NCI-H748 (cell line): ENCODE measurements around the gene GAPT.
A peak's percentile ranks its signal among the peaks of the same experiment; 100 is the strongest.
"Not testable (repeated sequence)": the region's sequence is repeated elsewhere in the genome, so short reads cannot be mapped to it uniquely, and the experiment has no call there.

Experiments
- DNase-seq: peaks from one replicate; lab custom pipeline; 2025; ENCODE audit not compliant: unreplicated experiment; lab: John Stamatoyannopoulos, UW

GAPT gene

DNA sequence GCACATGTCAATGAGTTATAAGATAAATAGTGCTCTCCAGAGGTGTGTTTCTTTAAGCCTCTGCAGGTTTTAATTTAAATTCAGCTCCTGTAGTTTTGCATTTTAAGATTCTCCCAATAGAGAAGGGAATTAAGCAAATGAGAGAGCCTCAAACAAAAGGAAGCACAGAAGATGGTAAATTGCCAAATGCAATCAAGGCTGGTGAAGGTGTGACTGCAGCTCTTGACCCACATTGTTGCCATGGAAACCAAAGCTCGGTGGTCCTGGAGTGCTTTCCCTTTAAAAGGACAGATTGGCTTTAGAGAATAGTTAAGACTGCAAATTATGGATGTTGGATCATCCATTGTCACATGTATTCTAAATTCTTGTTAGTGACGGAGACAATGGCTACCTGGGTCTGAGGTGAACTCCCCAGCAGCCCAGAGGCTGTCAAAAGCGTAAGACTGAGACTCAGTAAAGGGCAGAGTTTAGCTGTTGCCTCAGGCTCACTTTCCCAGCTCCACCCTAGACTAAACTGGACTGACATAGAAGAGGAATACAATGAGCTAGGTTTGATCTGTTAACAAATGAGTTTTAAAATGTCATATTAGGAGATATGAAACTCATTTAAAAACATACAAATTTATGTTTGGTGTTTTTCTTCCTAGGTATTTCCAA lies 12.3 kb downstream of the GAPT start:
- peak; percentile 76 for DNase-seq

DNA sequence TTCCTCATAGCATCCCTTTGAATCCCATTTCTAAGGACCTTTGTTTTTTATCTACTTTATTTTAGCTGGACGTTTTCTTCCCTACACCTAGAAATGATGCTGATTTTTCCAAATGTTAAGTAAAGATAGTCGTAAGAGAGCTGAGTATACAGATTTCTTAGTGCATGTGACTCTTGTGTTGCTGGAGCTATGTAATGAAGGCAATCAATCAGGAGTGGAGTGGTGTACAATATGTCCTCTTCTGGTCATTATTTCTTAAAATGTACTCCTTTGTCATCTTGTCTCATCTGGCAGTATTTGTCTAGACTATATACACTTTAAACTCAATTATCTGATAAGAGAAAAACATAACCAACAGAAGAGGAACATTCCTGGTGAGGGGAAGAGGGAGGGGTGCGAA lies 13.5 kb downstream of the GAPT start:
- peak; percentile 54 for DNase-seq

DNA sequence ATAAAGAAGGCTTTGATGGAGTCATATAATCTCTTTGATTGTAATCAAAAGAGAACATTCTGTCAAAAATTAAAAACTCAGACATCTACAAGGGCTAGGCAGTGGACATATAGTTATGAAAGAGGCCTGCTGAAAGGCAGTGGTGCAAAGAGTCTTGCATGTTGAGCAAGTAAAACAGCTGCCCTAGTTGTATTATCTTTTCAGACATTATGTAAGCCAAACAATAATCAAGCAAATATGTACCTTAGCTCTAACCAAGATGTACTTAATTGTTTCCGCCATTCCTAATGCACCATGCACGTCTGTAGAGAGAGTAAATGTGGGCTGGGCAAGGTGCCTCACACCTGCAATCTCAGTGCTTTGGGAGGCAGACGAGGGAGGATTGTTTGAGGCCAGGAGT lies 14.3 kb downstream of the GAPT start:
- peak; percentile 55 for DNase-seq

DNA sequence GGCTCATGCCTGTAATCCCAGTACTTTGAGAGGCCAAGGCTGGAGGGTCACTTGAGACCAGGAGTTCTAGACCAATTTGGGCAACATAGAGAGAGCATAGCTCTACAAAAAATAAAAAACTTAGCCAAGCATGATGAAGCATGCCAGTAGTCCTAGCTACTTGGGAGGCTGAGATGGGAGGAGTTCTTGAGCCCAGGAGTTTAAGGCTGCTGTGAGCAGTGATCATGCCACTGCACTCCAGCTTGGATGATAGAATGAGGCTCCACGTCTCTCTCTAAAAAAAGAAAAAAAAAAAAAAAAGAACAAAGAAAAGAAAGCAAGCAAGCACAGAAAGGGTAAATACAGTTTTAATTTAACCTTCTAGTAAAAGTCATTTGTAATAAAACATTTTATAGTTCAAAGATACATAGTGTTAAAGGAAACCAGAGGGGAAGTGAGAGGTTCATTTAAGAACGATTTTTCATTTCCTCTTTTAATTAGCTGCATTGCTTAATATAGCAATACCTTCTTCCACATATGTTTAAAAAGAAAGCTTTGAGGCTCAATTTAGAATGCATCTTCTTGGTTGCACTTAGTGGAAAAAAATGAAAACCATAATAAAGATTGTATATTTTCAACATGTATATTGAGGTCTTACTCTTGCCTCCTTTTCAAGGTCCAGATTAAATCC lies 14.9 kb downstream of the GAPT start:
- no peak for DNase-seq

DNA sequence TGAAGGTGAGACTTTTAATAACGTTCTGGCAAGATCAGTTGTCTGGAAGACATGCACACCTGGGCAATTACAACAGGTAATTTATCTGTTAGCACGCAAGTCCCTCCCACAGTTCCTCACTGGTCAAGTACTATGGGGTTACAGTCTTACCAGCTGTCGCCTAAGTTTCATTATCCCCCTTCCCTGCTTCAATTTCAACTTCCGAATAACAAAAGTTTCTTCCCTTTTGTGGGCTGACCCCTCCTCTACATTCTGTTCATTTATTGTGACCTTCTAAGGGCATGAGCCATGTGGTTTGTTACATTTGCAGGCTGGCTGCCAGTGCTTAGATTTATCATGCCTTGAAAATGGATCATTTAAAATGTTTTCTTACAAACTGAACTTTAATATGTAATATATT lies 16.5 kb downstream of the GAPT start:
- no peak for DNase-seq

DNA sequence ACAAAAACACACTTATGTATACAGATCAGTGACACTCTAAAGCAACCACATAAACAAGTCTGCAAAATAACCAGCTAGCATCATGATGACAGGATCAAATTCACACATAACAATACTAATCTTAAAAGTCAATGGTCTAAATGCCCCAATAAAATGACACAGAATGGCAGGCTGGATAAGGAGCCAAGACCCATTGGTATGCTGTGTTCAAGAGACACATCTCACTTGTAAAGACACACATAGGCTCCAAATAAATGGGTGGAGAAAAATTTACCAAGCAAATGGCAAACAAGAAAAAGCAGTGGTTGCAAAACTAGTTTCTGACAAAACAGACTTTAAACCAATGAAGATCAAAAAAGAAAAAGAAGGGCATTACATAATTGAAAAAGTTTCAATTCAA lies 26.0 kb downstream of the GAPT start:
- no peak for DNase-seq

DNA sequence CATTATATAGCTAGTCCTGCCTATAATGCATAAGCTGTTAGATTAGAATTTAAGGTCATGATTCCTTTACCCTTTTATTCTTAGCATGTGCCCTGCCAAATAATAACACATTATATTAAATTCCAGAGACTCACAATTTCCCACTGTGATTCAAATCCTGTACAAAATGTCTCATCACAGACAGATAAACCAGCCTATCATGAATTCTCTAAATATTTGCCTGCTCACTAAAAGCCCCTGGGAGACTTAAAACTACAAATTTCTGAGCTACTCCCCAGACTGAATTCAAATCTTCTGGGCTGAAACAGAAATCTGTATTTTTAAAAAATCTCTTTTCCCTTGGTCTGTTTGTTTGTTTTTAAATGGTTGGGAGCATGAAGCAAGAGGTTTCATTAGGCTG lies 32.7 kb downstream of the GAPT start:
- no peak for DNase-seq

DNA sequence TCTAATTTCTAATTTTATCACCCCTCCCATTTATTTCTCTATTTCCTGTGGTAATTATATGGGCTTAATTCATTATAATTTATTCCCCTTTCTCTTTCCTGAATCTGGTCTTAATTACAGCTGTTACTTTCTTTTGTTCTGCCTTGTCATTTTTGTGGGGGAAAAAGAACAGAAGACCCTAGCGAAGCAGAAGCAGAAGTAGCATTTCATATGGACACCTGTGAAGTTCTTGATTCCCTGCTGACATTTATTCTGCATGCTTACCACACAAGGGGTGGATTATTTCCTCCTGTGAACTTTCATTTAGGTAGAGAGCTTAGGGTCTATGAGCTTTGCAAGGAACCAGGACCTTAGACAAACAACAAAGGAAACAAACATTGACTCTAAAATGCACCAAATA lies 33.3 kb downstream of the GAPT start:
- no peak for DNase-seq

DNA sequence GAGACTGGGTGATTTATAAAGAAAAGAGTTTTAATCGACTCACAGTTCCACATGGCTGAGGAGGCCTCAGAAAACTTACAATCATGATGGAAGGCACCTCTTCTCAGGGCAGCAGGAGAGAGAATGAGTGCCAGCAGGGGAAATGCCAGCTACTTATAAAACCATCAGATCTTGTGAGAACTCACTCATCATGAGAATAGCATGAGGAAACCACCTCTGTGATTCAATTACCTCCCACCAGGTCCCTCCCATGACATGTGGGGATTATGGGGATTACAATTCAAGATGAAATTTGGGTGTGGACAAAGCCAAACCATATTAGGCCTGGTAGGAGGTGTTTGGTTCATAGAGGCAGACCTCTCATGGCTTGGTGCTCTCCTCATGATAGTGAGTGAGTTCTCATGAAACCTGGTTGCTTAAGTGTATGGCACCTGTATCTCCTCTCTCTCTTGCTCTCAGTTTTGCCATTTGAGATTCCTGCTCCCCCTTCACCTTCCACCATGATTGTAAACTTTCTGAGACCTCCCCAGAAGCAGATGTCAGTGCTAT lies 39.8 kb downstream of the GAPT start:
- DNase-seq: no peak

DNA sequence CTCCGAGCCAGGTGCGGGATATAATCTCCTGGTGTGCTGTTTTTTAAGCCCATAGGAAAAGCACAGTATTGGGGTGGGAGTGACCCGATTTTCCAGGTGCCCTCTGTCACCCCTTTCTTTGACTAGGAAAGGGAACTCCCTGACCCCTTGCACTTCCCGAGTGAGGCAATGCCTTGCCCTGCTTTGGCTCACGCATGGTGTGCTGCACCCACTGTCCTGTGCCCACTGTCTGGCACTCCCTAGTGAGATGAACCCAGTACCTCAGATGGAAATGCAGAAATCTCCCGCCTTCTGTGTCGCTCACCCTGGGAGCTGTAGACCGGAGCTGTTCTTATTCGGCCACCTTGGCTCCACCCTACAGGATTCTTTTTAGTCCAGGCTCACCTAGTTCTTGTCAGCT lies 50.7 kb downstream of the GAPT start:
- DNase-seq: not testable (repeated sequence)

DNA sequence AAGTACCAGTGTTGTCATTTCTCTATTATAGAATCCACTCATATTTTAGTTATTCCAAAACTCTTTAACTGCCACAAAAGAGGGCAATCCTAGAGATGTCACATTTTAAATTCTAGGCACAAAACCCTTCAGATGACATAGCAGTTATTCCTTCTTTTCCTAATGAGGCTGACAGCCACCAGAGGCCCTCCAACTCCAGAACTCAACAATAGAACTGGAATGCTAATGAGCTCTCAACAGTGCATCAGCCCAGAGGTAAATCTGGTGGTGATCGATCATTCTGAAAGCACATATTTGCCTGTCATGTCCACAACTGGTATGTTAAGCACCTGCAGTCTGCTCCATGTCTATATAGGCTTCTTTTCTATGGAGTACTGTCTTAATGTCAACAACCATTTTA lies 51.5 kb downstream of the GAPT start:
- DNase-seq: no peak

DNA sequence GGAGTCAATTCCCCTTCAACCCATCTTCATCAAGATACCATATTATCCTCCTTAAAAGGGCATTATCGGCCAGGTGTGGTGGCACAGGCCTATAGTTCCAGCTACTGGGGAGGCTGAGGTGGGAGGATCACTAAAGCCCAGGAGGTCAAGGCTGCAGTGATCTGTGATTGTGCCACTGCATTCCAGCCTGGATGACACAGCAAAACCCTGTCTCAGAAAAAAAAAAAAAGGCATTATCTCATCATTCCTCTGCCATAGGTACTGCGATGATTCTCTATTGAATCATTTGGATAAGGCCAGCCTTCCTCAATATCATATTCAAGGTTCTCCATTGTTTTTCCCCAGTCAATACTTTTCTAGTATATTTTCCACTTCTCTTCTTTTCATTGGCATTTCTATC lies 52.5 kb downstream of the GAPT start:
- DNase-seq: no peak

DNA sequence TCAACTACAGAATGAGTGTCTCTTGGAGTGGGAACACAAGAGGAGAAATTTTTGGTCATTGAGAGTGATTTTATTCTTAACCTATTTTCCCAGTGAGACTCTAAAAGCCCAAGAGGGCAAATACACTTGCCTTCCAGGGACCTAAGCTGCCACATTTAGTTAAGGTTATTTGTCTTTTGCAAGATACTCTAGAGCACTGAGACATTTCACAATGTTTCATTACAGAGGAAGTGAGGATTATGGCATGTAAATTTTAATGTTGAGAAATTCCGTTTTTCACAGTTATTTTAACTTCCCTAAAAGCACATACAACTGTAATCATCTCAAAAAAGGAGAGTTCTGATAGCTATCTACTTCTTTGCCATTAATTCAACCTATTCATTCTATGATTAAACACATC lies 53.0 kb downstream of the GAPT start:
- no peak for DNase-seq

DNA sequence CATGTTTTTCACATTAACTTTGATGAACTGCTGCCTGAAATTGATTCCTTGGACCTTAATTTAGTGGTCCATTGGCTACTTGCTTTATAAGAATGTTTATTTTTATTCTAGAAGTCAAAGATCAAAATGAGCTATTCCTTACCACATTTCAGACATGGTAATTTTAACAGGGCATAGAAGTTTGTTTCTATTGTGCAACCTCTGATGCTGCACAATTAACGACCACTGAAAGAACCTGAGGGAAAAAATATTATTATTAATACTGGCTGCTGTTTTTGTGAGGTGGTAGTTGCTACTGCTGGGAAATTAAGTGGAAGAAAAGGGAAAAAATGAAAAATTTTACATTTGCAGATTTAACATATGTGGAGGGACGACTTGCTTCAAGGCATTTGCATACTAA lies 53.7 kb downstream of the GAPT start:
- no peak for DNase-seq

DNA sequence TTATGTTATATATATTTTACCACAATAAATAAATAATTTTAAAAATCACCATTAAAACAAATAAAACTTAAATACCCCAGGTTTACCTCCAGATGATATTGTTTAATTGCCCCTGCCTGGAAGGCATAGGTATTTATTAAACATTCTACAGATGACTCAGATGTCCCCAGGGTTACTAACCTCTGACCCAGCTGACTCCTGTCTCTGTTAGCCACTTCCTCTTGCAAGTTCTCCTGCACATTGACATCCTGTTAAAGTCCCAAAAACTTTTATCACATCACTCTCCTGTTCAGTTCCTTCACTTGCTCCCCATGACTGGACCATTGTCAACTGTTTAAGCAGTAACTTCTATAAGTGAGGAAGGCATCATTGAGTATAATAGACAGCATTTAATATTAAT lies 54.7 kb downstream of the GAPT start:
- DNase-seq: no peak
